NCI-H345 treated with DMSO at 0.1 percent for 48 hours (cell line): Measurements from ENCODE around the gene CDKN1B.
"Not testable (repeated sequence)": the region's sequence is repeated elsewhere in the genome, so short reads cannot be mapped to it uniquely, and the experiment has no call there.

Experiments used
- DNase-seq: peaks from one replicate; lab custom pipeline; 2025; ENCODE audit not compliant: unreplicated experiment; lab: John Stamatoyannopoulos, UW

The CDKN1B gene

GRCh38 chr12:12723681-12724420 is 6.7 kb downstream of the CDKN1B start:
- DNase-seq: no peak

- DNase-seq: no peak
These were observed 7.4 kb downstream of the CDKN1B start for GRCh38 chr12:12724421-12725085.

- peak; percentile 86 for DNase-seq
These were observed 8.2 kb downstream of the CDKN1B start for GRCh38 chr12:12725086-12725955.

GRCh38 chr12:12725956-12726554 is 8.9 kb downstream of the CDKN1B start:
- DNase-seq: no peak

- peak; percentile 12 for DNase-seq
These were observed 9.5 kb downstream of the CDKN1B start for GRCh38 chr12:12726555-12727093.

GRCh38 chr12:12731178-12731577 is 14.0 kb downstream of the CDKN1B start:
- DNase-seq: no peak

- no peak for DNase-seq
These were observed 14.6 kb downstream of the CDKN1B start for GRCh38 chr12:12731785-12732184.

- no peak for DNase-seq
These were observed 15.9 kb downstream of the CDKN1B start for GRCh38 chr12:12733118-12733517.

- no peak for DNase-seq
These were observed 16.9 kb downstream of the CDKN1B start for GRCh38 chr12:12734054-12734453.

GRCh38 chr12:12734561-12735071 is 17.4 kb downstream of the CDKN1B start:
- DNase-seq: no peak

GRCh38 chr12:12735301-12735700 is 18.1 kb downstream of the CDKN1B start:
- DNase-seq: no peak

- peak; percentile 11 for DNase-seq
These were observed 19.9 kb downstream of the CDKN1B start for GRCh38 chr12:12736759-12737676.

GRCh38 chr12:12738152-12738551 is 21.0 kb downstream of the CDKN1B start:
- DNase-seq: not testable (repeated sequence)

GRCh38 chr12:12741660-12742059 is 24.5 kb downstream of the CDKN1B start:
- DNase-seq: no peak

GRCh38 chr12:12744546-12745305 is 27.6 kb downstream of the CDKN1B start:
- no peak for DNase-seq

- DNase-seq: no peak
These were observed 28.5 kb downstream of the CDKN1B start for GRCh38 chr12:12745576-12746211.

GRCh38 chr12:12747278-12747677 is 30.1 kb downstream of the CDKN1B start:
- no peak for DNase-seq

GRCh38 chr12:12748044-12748443 is 30.9 kb downstream of the CDKN1B start:
- DNase-seq: no peak
